ENCODE data around the gene GALNT9.
A peak's percentile ranks its signal among the peaks of the same experiment; 100 is the strongest.

Gene GALNT9

DNA sequence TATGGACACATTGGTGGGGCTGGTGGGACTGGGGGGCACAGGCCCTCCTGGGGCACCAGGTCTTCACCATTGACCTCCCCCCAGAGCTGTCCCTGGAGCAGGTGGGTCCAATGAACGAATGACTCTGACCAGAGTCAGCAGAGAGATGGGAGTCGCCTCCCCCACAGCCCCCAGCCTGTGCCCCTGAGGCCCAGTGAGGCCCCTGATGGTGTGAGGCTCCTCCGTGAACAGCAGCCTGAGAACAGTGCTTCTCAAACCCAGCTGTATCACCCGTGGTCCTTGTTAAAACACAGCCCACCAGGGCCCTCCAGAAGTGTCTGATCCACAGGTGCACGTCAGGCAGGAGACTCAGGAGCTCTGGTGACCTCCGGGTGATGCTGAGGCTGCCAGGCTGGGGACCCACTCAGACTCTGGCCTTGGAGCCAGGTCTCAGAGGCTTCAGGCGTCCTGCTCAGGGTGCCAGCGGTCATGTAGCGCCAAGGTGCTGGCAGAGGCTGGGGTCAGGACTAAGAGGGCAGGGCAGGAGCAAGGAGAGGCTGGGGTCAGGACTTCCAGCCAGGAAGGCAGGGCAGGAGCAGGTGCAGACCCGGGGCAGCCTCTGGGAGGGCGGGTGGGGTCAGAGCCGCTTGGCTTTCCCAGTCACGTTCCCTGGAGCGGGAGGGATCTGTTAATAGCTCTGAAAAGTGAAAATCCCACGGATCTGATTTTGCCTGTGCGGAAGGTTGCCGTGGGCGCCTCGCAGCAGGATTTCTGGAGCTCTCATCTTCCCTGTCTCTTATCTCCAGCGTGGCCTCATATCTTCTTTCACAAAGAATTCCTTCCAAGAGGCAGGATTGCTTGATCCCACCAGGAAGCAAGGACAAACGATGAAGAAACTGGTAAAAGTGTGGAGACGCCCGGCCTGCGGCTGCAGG, 35.0 kb downstream of the GALNT9 start:
- DNase-seq (ENCODE audit: low read depth in 2 of 2): no peak

DNA sequence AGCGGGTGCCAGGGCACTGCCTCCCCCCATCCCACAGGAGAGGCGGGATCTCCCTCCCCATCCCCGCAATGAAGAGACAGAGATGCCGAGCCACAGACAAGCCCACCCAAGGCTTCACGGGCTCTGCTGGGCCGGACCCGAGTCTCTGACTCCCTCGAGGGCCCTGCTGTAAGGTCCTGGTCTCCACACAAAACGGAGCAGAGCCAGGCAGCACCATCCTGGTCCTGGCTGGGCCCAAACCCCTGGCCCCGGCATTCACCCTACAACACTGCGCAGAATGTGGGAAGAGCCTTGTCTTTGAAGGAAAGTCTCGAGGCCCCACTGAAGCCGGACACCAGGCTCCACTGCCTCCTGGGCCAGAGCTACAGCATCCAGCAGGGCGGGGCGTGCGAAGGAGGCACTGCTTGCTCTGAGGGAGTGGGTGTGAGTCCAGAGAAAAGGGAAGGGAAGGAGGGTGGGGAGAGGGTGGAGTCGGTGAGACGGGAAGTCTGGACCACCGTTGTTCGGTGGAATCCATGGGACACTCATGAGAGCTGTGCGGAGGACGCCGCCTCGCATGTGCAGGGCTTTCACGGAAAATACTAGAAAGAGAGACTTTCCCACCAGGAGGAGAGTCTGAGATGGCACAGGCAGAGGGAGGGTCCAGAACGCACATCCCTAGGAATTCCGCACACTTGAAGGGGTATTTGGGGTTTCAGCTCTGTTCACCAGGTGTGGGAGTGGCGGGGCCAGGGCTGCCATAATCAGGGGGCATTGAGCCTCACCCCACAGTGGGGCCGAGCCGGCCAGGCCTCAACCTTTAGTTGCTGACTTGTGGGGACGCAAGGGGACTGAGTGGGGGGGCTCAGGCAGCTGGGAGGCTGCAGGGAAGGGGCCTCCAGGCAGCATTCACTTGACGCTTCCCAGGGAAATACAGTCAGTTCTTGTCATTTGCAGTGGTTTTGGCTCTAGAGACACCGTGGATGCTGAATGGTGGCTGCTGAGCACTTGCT, 36.8 kb downstream of the GALNT9 start:
- DNase-seq (ENCODE audit: low read depth in 2 of 2): no peak

DNA sequence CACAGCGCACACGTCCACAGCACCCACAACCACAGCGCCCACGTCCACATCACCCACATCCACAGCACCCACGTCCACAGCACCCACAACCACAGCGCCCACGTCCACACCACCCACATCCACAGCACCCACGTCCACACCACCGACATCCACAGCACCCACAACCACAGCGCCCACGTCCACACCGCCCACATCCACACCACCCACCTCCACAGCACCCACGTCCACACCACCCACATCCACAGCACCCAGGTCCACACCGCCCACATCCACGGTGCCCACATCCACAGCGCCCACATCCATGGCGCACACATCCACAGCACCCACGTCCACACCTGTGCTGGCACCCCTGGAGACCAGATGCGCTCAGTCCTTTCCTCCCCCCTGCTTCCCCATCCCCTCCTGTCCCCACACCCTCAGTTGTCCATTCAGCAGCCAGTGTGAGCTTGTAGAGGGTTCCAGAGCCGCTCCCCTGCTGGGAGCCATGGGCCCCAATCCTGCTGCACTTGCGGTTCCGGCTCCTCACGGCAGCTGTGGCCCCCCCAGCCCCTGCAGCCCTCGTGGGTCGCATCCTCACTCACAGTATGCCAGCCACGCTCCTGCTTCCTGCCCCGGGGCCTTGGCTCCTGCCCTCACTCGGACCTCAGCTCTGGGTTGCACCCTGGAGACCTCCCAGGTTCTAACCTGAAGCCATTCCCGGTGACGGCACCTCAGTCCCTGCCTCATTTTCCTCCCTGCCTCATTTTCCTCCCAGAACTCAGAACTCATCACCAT, 37.8 kb downstream of the GALNT9 start:
- DNase-seq (ENCODE audit: low read depth in 2 of 2): no peak

DNA sequence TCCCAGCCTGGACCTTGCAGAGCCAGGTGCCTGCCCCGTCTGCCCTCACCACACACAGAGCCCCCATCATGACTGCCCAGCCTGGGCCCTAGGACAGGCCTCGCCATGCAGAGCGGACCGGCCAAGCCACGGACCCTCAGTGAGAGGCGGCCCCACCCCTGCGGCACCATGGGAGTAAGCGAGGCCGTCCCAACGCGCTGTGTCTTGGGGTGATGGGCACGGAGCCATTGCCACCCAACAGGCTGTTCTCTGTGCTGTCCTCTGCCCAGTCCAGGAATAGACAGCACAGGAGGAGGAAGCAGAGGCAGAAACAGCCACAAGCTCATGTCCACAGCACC, 39.2 kb downstream of the GALNT9 start:
- DNase-seq (ENCODE audit: low read depth in 2 of 2): no peak

DNA sequence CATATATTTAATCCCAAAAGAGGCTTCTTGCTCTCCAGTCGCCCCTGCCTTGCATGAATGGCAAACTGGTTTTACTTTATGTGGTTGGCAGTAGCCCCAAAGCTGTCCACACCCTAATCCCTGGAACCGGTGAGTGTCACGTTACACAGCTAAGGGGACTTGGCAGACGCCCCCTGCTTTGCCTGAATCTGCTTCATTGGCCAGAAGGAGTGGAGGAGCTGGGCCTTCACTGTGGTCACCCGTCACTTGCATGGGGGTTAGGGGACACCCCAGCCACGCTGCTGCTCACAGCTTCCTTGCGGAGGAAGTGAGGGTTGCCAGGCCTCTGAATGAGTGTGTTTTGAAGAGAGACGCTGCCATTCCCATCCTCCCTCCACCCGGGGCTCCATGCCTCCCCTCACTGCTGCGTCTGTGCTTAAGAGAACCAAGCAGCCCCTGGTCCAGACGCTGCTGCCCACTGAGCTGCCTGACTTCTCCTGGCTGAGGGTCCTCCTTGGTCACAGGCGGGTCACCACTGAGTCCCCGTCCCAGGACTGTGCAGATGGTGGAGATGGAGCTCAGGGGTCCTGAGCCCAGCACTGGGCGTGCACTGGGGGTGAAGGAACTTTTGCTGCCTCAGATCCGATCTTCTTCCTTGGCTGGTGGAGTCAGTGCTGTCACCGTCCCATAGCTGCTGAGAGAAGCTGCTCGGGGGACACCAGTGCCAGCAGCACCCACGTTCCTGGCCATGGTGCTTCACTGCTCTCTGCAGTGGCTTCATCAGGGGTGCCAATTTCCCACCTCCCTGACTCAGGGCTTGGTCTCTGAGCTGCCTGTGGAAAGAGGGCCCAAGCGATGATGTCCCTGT, 39.8 kb downstream of the GALNT9 start:
- no peak for DNase-seq (ENCODE audit: low read depth in 2 of 2)

DNA sequence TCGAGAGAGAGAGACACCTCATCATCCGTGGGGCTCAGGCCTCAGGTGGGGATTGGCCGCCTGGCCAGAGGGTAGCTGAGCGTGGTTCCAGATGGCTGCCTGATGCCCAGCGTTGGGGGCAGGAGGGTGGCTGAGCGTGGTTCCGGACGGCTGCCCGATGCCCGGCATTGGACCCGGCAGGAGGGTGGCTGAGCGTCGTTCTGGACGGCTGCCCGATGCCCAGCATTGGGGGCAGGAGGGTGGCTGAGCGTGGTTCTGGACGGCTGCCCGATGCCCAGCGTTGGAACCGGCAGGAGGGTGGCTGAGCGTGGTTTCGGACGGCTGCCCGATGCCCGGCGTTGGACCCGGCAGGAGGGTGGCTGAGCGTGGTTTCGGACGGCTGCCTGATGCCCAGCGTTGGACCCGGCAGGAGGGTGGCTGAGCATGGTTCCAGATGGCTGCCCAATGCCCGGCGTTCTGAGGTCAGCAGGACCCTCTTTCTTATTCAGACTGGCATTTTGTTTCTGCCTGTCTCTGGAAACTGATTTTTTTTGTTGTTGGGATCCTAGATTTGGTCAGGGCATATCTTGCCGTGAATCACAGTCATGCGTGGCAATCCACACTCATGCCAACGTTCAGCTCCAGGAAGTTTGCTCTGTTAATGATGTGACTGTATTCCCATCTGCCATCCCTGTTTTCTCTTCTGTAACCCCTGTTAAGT, 40.7 kb downstream of the GALNT9 start:
- DNase-seq (ENCODE audit: low read depth in 2 of 2): no peak

DNA sequence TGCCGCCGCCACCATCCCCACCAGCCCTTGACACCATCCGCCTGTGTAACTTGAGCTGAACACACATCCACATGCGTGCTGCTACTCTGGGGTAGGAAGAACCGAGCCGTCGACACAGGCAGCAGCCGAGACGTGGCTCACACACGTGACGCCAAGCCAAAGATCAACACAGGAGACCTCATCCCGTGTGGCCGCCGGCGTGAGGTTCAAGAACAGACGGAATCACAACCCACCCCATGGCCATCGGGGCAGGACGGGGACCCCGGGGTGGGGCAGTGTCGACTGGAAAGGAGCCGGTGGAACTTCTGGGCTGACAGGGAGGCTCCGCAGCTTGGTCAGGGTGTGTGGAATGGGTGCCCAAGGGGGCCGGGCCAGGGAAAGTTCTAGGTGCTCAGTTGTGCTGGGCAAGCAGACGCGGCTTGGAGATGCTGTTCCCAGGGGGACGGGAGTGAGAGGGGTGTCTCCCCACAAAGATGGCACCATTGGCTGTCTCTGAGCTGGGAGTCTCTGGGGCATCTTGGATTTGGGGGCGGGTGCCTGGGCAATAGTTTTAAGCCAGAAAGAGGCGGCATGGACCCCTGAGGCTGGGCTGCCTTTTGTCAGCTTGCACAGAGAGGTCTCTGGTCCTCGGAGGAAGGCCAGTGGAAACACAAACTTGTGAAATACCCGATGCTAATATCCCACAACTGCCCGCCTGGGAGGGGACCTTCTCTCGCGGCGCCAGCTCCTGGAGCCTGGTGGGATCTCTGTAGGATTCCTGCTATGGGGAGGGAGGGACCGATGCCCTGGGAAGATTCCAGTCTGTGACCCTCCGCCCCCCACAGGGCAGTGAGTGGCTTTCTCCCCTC, 41.8 kb downstream of the GALNT9 start:
- DNase-seq (ENCODE audit: low read depth in 2 of 2): no peak

DNA sequence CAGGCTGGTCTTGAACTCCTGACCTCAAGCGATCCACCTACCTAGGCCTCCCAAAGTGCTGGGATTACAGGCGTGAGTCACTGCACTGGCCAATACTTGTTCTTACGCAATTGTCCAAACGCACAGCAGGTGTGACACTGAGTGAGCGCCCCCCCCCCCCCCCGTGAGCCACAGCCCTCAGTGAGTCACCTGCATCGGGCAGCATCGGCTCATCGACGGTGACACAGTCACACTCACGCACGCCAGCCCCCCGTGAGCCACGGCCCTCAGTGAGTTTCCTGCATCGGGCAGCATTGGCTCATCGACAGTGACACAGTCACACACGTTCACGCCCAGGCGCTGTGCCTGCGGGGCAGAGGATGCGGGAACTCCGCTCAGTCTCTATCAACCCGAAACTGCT, 42.5 kb downstream of the GALNT9 start:
- DNase-seq (ENCODE audit: low read depth in 2 of 2): no peak

DNA sequence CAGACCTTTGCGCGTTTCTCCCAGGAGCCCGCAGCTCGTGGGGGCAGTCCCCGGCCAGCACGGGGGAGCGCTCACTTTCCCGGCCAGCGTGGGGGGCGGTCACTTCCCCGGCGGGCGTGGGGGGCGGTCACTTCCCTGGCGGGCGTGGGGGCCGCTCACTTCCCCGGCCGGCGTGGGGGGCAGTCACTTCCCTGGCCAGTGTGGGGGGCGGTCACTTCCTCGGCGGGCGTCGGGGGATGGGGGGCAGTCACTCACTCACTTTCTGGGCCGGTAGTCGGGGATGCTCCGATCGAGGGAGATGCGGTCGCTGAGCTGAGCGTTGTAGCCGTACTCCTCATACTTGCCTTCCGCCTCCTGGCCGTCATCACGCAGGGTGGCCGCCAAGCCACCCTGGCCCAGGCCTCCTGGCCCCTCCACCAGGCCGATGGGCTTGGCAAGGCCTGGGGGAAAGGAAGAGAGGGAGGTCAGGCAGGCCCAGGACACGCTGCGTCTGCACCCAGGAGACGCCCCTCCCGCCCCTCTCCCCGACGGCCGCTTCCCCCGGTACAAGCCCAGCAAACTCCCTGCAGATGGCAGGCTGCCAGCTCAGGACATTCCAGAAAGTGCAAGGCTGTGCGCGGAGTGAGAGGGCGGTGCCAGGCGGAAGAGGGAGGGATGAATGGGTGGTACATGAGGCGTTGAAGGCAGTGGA, 43.3 kb downstream of the GALNT9 start:
- DNase-seq (ENCODE audit: low read depth in 2 of 2): no peak

DNA sequence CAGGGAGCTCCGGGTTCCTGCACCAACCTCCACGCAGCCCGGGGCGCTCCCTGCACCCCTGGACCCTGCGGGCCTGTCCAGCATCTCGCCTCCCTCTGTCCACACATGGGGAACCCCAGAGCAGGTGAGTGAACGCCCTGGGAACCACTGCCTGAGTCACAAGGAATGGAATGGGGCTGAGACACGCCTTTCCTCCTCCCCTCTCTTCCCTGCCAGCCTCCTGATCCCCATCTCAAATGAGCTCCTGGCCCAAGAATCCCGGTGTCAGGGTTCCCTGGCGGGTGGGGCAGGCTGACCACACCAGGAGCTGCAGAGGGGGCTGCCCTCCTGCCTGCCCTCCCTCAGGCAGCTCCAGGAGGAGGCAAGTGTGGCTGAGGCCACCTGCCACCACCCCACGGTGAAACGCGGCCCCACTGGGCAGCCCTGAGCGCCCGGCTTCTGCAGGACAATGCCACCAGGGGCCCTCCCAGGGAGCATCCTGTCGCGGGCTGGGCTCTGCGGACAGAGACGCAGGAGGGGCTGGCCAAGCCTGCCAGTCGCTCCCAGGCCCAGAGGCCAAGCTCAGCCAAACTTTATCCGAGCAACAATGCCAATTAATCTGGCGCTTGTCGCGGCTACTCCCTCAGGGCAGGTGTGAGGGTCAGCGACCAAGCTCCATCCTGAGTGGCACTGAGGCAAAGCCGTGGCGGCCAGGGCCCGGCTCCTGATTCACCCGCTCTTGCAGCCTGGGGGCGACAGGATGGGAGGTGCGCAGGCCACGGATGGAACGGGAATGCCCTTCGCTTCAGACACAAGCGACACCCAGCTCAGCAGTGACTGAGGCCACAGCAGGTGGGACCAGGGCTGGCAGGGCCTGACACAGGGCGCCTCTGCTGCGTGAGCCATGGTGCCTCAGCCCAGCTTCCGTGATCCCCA, 44.3 kb downstream of the GALNT9 start:
- no peak for DNase-seq (ENCODE audit: low read depth in 2 of 2)

DNA sequence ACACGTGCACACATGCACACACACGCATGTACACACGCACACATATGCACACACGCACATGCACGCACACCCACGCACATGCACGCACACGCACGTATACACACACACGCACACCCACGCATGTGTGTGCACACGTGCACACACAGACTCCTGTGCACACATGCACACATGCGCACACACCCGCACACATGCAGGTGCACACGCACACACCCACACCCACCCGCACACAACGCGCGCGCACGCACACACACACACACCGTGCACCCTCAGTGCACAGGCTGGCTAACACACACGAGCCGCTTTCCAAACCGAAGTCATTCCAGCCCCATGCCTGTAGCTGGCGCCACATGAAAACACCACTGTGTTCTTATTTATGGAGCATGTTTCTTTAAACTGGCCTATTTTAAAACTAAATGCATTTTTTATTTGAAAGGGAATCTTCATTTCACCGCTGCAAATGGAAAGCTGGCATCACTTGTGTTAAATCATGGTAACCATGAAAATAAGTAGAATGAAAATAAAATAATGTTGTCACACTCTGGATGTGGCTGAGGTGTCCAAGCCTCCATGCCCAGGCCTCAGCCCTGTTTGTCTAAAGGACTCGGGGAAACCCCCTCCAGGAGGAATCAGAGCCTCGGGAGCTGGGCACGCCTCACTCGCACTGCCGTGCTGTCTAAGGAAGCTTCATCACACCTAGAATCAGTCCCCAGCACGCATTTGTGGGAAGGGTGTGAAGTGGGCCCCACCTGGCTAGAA, 45.1 kb downstream of the GALNT9 start:
- DNase-seq (ENCODE audit: low read depth in 2 of 2): no peak

DNA sequence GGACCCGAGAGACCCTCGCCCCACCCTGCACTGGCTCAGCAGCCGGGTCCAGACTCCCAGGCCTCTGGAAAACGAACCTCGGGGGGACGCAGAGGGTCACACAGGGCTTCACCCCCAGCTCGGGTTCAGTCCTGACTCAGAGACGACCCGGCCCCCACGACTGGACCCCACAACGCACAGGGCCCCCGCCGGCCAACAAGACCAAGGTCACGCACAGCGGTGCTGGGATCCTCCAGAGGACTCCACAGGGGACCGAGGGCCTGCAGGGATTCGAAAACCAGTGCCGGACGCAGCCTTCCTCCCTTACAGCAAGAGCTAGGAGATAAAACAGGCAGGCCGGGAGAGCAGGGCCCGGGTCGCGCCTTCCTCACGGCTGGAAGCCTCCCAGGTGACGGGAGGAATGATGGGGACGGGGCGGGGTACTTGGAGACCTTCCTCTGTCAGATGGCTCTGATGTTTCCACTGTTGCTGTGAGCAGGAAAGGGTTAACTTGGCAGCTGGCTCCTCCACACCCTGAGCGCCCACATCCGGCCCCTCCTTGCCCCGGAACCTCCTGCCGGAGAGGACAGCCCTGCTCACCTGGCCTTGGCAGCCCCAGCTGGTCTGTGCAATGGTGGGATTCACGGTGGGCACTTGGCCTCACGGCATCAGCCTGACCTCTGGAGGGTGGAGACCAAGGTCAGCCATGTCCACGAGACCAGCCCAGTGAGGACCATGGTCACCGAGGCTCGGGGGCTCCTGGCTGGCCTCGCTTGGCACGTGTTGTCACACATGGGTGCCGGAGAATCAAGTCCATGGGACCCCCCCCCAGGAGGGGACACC, 46.2 kb downstream of the GALNT9 start:
- peak in 1 of 2 donors; percentile 19 for DNase-seq (ENCODE audit: low read depth in 2 of 2)

DNA sequence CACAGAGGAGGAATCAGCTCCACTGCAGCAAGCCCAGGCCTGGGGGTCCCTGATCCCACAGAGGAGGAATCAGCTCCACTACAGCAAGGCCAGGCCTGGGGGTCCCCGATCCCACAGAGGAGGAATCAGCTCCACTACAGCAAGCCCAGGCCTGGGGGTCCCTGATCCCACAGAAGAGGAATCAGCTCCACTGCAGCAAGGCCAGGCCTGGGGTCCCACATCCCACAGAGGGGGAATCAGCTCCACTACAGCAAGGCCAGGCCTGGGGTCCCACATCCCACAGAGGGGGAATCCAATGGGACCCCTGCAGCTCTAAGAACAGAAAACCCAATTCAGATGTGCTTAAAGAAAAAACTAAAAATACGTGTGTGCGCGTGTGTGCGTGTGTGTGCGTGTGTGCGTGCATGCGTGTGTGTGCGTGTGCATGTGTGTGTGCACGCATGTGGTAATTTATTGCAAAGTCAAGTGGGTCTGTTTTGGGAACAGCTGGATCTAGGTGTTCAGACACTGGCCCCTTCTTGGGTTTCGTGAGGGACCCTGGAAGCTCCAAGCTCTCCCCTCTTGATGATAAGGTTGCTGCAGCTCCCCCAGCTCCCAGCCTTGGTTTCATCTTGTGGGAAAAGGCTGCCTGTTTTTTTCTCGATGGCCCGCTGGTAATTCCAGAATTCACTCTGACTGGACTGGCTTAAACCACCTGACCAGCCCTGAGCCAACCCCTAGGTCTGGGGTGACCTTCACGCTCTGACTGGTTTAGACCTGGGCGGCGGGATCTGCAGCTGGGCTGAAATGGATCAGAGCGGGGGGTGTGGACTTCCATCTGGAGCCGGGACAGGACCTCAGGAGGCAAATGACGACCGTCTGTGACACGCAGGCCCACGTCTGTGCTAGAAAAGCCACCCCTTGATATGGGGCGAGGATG, 47.1 kb downstream of the GALNT9 start:
- DNase-seq (ENCODE audit: low read depth in 2 of 2): no peak

DNA sequence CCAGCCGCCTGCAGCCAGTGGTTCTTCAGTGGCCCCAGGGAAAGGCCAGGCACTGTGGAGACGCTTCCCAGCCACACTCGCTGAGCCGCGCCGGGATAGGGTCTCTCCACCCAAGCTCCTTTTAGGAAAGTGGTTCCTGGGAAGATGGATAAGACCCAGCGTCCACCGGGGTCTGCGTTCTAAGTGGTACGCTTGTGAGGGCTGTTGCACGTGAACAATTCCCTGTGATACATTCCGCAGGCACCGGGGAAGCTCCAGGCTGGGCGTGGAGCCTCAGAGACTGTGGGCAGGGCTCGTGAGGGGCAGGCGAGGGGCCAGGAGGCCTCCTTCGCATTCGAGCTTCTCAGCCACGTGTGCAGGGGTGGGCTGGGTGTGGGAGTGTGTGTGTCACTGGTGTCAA, 48.4 kb downstream of the GALNT9 start:
- no peak for DNase-seq (ENCODE audit: low read depth in 2 of 2)

DNA sequence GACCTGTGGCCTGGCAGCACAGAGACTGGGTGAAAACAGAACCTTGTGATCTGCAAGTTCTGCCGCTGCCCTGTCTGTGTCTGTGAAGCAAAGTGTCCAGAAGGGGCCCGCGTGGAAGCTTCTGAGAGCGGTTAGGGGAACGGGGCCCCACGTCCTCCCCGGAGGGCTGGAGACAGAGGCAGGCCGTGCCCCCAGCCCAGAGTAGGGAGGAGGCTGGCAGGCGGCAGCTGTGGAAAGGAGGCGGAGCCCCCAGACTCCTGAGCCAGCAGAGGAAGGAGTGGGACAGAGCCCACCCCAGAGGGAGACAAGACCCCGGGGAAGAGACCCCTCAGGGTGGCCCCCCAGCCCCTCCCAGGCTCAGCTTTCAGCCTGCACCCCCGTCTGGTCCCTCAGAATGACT, 49.0 kb downstream of the GALNT9 start:
- DNase-seq (ENCODE audit: low read depth in 2 of 2): no peak

Data from stimulated activated CD4-positive, alpha-beta T cell treated with anti-CD3 and anti-CD28 coated beads, Interleukin-15, amount 100 ng/mL, for 48 hours (primary cell).